Upper lobe of left lung (tissue), 6 donors: ENCODE data around the gene DCUN1D3. TPM values are rescaled to one million over a fixed set of nuclear protein-coding genes. Genes with fewer than 3 reads are reported as not detected.
A peak's percentile ranks its signal among the peaks of the same experiment; 100 is the strongest.

Experiments used
- ATAC-seq, 2 donors: fragments of 200-7000 bp; cut with Tn5 transposase; one replicate each; pipeline ENCODE4 v1.9.1; 2022; ENCODE audit warnings: mild to moderate bottlenecking in 2 of 2, moderate library complexity in 2 of 2; ENCODE audit not compliant: low FRiP score in 2 of 2
- DNase-seq, 2 donors: peaks; one replicate each; pipeline ENCODE4 v3.0.0-alpha.2; 2019 to 2020
- H3K27ac ChIP-seq, 4 donors: fragments of 200-600 bp; sonication (generic); one replicate each; pipeline ENCODE4 v1.5.1; 2016 to 2019
- H3K27me3 ChIP-seq, 4 donors: fragments of 200-600 bp; sonication (generic); one replicate each; pipeline ENCODE4 v1.5.1; 2017 to 2019
- H3K36me3 ChIP-seq, 4 donors: fragments of 200-600 bp; sonication (generic); one replicate each; pipeline ENCODE4 v1.5.1; 2016 to 2019
- H3K4me1 ChIP-seq, 4 donors: fragments of 200-600 bp; sonication (generic); one replicate each; pipeline ENCODE4 v1.5.1; 2018 to 2019
- H3K4me3 ChIP-seq, 4 donors: fragments of 200-600 bp; sonication (generic); one replicate each; pipeline ENCODE4 v1.5.1; 2017 to 2019; ENCODE audit warnings: mild to moderate bottlenecking in 2 of 4, moderate library complexity in 1 of 4
- H3K9me3 ChIP-seq, 4 donors: fragments of 200-600 bp; sonication (generic); one replicate each; pipeline ENCODE4 v1.5.1; 2018 to 2019
- CTCF ChIP-seq, 6 experiments: fragments of 450-650 bp in 4 of 6; fragments of 200-600 bp in 2 of 6; sonication (generic) in 2 of 6; IDR thresholded peaks; one replicate each; pipeline ENCODE4 v1.5.1; 2016 to 2019; ENCODE audit warnings: antibody characterized with exemption in 6 of 6
- EP300 ChIP-seq, 4 donors: sonication (generic); formaldehyde crosslinking; IDR thresholded peaks; one replicate each; pipeline ENCODE4 v1.5.1; 2017; ENCODE audit warnings: antibody characterized with exemption in 4 of 4, control low read depth in 2 of 4
- POLR2A ChIP-seq, 4 donors: fragments of 450-650 bp; IDR thresholded peaks; one replicate each; pipeline ENCODE4 v1.5.1; 2016 to 2017; ENCODE audit warnings: antibody characterized with exemption in 4 of 4, mild to moderate bottlenecking in 2 of 4
- POLR2AphosphoS5 ChIP-seq, 2 donors: sonication (generic); formaldehyde crosslinking; IDR thresholded peaks; one replicate each; pipeline ENCODE4 v1.5.1; 2017; ENCODE audit warnings: antibody characterized with exemption in 2 of 2
- WGBS, 2 donors: methylation state at CpG; one replicate each; pipeline ENCODE4 v1.1.5; 2017 to 2018; 5-methylcytosine and 5-hydroxymethylcytosine counted together
- total RNA-seq, 6 donors: library from RNA; depleted of rRNA in 4 of 6; stranded (reverse); fragments of >200 nt in 4 of 6; gene quantifications; one replicate each; pipeline versions ENCODE4 v1.1.0 to v1.2.1, GENCODE V29; 2016 to 2021
- donor health status: DM: no; HTN: no; CAD: no; lungs with moderate emphysema.
- donor health status: DM: no; HTN: yes; CAD: no; lungs with severe emphysema.

Gene DCUN1D3
- total RNA-seq, 6 donors from 2014 or later = 7.2 to 33.0 (median 19.3) TPM

GRCh38 chr16:20878682-20879147, 21.4 kb downstream of the DCUN1D3 start:
- Histone ChIP-seq H3K27ac (peak overlapping the region in 3 of 4 donors; percentile 33 to 47 (median 35)), H3K4me1 (peaks cover 46 to 66% (median 53%) of the 10 kb centered on the region in 4 donors)
- WGBS, 2 donors = 80 to 85% methylated on average over 3 to 5 of the region's 5 CpGs

DNA sequence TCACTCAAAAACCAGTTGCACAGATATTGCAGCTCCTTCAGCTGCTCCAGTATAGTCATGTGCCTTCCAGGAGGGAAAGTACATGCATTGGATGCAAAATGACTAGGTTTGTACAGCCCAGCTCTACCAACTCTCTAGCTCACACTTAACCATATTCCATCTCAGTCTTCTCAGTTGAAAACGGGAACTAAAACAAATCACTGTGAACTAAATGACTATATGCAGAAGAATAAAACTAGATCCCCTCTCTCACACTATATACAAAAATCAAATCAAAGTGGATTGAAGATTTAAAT, 24.9 kb downstream of the DCUN1D3 start:
- DNase-seq (no peak), ATAC-seq (no peak)
- H3K4me1 ChIP-seq = peaks cover 38 to 64% (median 50%) of the 10 kb centered on the region in 4 donors
- TF ChIP-seq POLR2A (IDR thresholded peaks at IDR 0.05) (no peak), EP300 (IDR thresholded peaks at IDR 0.05) (no peak), CTCF (IDR thresholded peaks at IDR 0.05) (no peak), POLR2AphosphoS5 (IDR thresholded peaks at IDR 0.05) (no peak)
- no peak overlapping the region for H3K4me3 ChIP-seq
- H3K9me3 ChIP-seq = no peaks in the 10 kb centered on the region
- 67 to 96% methylated on average over 1 of the region's 1 CpG for WGBS, 2 donors
- H3K36me3 ChIP-seq = no peaks in the 10 kb centered on the region
- H3K27me3 ChIP-seq = no peaks in the 10 kb centered on the region
- no peak overlapping the region for H3K27ac ChIP-seq

More at GRCh38 chr16:20878682-20879147, 21.4 kb downstream of the DCUN1D3 start:
- no peaks in the 10 kb centered on the region for H3K27me3 ChIP-seq
- H3K4me3 ChIP-seq = no peak overlapping the region
- no peaks in the 10 kb centered on the region for H3K36me3 ChIP-seq
- TF ChIP-seq CTCF (IDR thresholded peaks at IDR 0.05) (no peak), EP300 (IDR thresholded peaks at IDR 0.05) (no peak), POLR2A (IDR thresholded peaks at IDR 0.05) (no peak), POLR2AphosphoS5 (IDR thresholded peaks at IDR 0.05) (no peak)
- no peak for ATAC-seq
- no peaks in the 10 kb centered on the region for H3K9me3 ChIP-seq
- no peak for DNase-seq

DNA sequence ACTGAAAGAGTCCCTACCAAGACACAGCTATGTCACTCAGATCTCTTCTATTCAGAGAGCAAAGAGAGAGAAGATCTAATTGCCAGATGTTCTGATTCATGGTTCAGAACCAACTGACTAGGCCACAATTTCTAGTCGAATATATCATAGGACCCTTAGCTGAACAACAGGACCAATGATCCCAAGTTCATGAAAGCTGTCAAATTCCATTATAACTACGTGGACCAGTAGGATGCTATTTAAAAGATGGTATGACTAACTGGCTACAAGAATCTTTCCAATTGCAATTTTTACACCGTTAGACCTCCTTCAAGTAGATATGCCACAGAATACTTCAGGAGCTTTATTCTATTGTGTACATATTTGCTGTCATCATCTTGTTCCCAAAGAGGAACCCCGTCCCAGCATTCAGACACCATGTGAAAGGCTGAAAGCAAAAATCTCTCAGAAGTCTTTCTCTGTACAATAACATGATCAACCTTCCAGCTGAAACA, 26.0 kb downstream of the DCUN1D3 start:
- ATAC-seq (no peak), DNase-seq (no peak)
- peak overlapping the region in 1 of 4 donors; percentile 23 for H3K27ac ChIP-seq
- WGBS, 2 donors = 61 to 71% methylated on average over 4 of the region's 4 CpGs
- H3K9me3 ChIP-seq = no peaks in the 10 kb centered on the region
- no peaks in the 10 kb centered on the region for H3K27me3 ChIP-seq
- no peak overlapping the region for H3K4me3 ChIP-seq
- peaks cover 41 to 60% (median 52%) of the 10 kb centered on the region in 4 donors for H3K4me1 ChIP-seq
- H3K36me3 ChIP-seq = no peaks in the 10 kb centered on the region
- TF ChIP-seq EP300 (IDR thresholded peaks at IDR 0.05) (no peak), POLR2AphosphoS5 (IDR thresholded peaks at IDR 0.05) (no peak), CTCF (IDR thresholded peaks at IDR 0.05) (no peak), POLR2A (IDR thresholded peaks at IDR 0.05) (no peak)

GRCh38 chr16:20873331-20873730, 26.8 kb downstream of the DCUN1D3 start:
- Histone ChIP-seq H3K4me3 (no peak overlapping the region), H3K4me1 (peaks cover 44 to 60% (median 53%) of the 10 kb centered on the region in 4 donors), H3K36me3 (no peaks in the 10 kb centered on the region), H3K27me3 (no peaks in the 10 kb centered on the region), H3K27ac (no peak overlapping the region), H3K9me3 (no peaks in the 10 kb centered on the region)
- 95 to 100% methylated on average over 3 of the region's 3 CpGs for WGBS, 2 donors
- TF ChIP-seq EP300 (IDR thresholded peaks at IDR 0.05) (no peak), POLR2AphosphoS5 (IDR thresholded peaks at IDR 0.05) (no peak), POLR2A (IDR thresholded peaks at IDR 0.05) (no peak), CTCF (IDR thresholded peaks at IDR 0.05) (no peak)
- ATAC-seq = no peak
- no peak for DNase-seq
